ENCODE measurements around the gene IFI44L. TPM values are rescaled to one million over a fixed set of nuclear protein-coding genes. Genes with fewer than 3 reads are reported as not detected.

The IFI44L gene
- total RNA-seq, 8 experiments from 2014 or later, result 0.09 to 130 (median 28.3) TPM

GRCh38 chr1:78649628-78650027 lies 29.4 kb downstream of the IFI44L start, which contains the start of gene IFI44:
TSS of gene IFI44 (plus strand) at chr1:78649831. CDS start at chr1:78650196, 365 bp downstream.
- Histone ChIP-seq H3K27ac (no peak within 1 kb of the TSS), H3K4me3 (no peak within 1 kb of the TSS), H3K4me1 (replicated peaks in 1 of 2) (no peaks in the 10 kb centered on the region)
- in situ Hi-C loops (cut with MboI; ENCODE audit: low pct_unique_long_range_greater_than_20kb in 2 of 9, low sequenced_read_pairs in 9 of 9, unreplicated experiment in 9 of 9), result no loop called here
- ATAC-seq (replicated peaks in 6 of 8), result peak in 6 of 8 experiments; percentile 38 to 95 (median 70)

- peak in 3 of 8 experiments; percentile 8 to 36 (median 12) for ATAC-seq (replicated peaks in 6 of 8)
- in situ Hi-C loops (cut with MboI; ENCODE audit: low pct_unique_long_range_greater_than_20kb in 2 of 9, low sequenced_read_pairs in 9 of 9, unreplicated experiment in 9 of 9), result no loop called here
- H3K4me1 ChIP-seq (replicated peaks in 1 of 2), result no peaks in the 10 kb centered on the region
- no peak overlapping the region for H3K27ac ChIP-seq
- WGBS, 10 experiments, result 5 to 100% (median 72%) methylated on average over 1 to 6 of the region's 6 CpGs
- no peak overlapping the region for H3K4me3 ChIP-seq
Measured at GRCh38 chr1:78650114-78650660, 29.9 kb downstream of the IFI44L start.

DNA sequence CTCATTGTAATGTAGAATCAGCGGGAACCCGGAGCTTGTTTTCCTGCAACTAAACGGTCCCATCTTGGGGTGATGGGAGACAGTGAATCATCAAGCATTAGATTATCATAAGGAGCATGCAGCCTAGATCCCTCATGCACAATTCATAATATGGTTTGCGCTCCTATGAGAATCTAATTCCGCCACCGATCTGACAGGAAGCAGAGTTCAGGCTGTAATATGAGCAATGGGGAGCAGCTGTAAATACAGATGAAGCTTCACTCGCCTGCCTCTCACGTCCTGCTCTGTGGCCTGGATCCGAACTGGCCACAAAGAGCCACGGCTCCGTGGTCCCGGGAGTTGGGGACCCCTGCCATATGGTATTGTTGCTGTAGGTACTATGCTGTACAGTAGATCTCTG lies 31.0 kb downstream of the IFI44L start:
- WGBS, 10 experiments, result 0 to 100% (median 85%) methylated on average over 2 to 12 of the region's 12 CpGs; no CpG with 5 or more reads in 3 of the 10 experiments
- in situ Hi-C loops (cut with MboI; ENCODE audit: low pct_unique_long_range_greater_than_20kb in 2 of 9, low sequenced_read_pairs in 9 of 9, unreplicated experiment in 9 of 9), result no loop called here
- peak in 5 of 8 experiments; percentile 21 to 89 (median 70) for ATAC-seq (replicated peaks in 6 of 8)
- Histone ChIP-seq H3K4me1 (replicated peaks in 1 of 2) (no peaks in the 10 kb centered on the region), H3K4me3 (no peak overlapping the region), H3K27ac (no peak overlapping the region)

DNA sequence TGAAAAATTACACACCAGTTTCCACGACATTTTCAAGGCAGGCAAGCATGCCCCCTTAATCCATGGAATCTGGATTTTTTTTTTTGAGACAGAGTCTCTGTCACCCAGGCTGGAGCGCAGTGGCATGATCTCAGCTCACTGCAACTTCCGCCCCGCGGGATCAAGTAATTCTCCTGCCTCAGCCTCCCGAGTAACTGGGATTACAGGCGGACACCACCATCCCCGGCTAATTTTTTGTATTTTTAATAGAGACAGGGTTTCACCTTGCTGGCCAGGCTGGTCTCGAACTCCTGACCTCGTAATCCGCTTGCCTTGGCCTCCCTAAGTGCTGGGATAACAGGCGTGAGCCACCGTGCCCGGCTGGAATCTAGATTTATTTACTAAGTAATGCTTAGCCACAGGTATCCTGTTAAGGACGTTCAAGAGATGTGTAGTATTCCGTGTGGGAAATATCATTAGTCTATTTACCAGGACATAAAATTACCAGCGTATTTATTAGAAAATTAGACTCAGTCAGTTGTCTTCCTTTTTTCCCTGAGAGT lies 31.8 kb downstream of the IFI44L start:
- ATAC-seq (replicated peaks in 6 of 8), result no peak

DNA sequence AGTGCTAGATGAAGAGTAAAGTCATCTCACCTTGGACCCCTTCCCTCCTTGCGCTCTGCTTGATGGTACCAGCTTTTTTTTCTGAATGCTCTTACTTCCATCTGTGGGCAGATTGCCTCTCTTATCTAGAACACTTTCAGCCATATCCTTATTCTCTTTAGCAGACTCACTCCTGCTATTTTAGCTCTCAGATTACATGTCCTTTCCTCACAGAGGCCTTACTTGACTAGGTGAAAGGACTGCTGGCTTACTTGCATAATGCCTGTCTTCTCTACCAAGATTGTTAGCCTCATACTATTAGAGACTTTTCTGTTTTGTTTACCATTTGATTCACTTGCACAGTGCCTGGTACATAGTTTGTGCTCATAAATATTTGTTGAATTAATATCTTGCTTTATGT lies 38.7 kb downstream of the IFI44L start:
- no peak for ATAC-seq (replicated peaks in 6 of 8)
- 83 to 100% (median 100%) methylated on average over 1 of the region's 1 CpG; no CpG with 5 or more reads in 2 of the 10 experiments for WGBS, 10 experiments
- Histone ChIP-seq H3K4me1 (replicated peaks in 1 of 2) (no peaks in the 10 kb centered on the region), H3K27ac (no peak overlapping the region), H3K4me3 (no peak overlapping the region)
- in situ Hi-C loops (cut with MboI; ENCODE audit: low pct_unique_long_range_greater_than_20kb in 2 of 9, low sequenced_read_pairs in 9 of 9, unreplicated experiment in 9 of 9), result no loop called here

More for the DNA sequence above, 31.8 kb downstream of the IFI44L start:
- Histone ChIP-seq H3K4me3 (no peak overlapping the region), H3K27ac (no peak overlapping the region), H3K4me1 (replicated peaks in 1 of 2) (no peaks in the 10 kb centered on the region)
- WGBS, 10 experiments, result 65 to 98% (median 91%) methylated on average over 2 to 17 of the region's 17 CpGs
- in situ Hi-C loops (cut with MboI; ENCODE audit: low pct_unique_long_range_greater_than_20kb in 2 of 9, low sequenced_read_pairs in 9 of 9, unreplicated experiment in 9 of 9), result no loop called here

DNA sequence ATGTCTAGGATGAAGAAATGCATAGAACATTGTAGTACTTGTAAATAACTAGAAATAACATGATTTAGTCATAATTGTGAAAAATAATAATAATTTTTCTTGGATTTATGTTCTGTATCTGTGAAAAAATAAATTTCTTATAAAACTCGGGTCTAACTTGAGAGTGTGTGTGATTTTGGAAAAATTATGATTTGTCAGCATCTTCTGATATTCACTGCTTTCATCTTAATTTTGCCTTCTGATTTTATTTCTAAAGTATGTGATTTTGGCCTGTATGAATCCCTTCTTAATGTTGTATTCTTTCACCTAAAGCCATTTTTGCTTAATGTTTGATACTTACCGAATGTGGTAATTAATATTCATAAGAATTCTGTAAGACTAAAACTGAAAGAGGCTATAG lies 43.7 kb downstream of the IFI44L start:
- 50 to 94% (median 80%) methylated on average over 2 of the region's 2 CpGs for WGBS, 10 experiments
- no peak for ATAC-seq (replicated peaks in 6 of 8)
- Histone ChIP-seq H3K4me3 (no peak overlapping the region), H3K27ac (no peak overlapping the region), H3K4me1 (replicated peaks in 1 of 2) (no peaks in the 10 kb centered on the region)
- in situ Hi-C loops (cut with MboI; ENCODE audit: low pct_unique_long_range_greater_than_20kb in 2 of 9, low sequenced_read_pairs in 9 of 9, unreplicated experiment in 9 of 9), result no loop called here

DNA sequence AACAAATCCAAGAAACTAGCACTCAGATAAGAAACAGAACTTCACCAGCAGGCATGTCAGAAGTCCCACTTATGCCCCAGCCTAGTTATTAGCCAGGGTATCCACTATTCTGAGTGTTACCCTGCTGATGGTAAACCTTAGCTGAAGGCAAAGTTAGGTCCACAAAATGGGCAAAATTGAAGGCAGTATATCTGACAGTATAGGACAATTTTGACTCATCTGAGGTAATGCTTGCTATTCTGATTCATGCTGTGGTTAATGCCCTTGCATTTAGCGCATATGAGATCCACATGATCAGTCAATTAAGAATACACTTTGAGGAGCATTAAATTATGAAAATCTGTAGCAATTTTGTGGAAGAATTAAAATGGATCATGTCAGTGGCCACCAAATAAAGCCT lies 44.5 kb downstream of the IFI44L start:
- in situ Hi-C loops (cut with MboI; ENCODE audit: low pct_unique_long_range_greater_than_20kb in 2 of 9, low sequenced_read_pairs in 9 of 9, unreplicated experiment in 9 of 9), result no loop called here
- Histone ChIP-seq H3K27ac (no peak overlapping the region), H3K4me1 (replicated peaks in 1 of 2) (no peaks in the 10 kb centered on the region), H3K4me3 (no peak overlapping the region)
- ATAC-seq (replicated peaks in 6 of 8), result no peak
- 57 to 100% (median 100%) methylated on average over 1 of the region's 1 CpG; no CpG with 5 or more reads in 1 of the 10 experiments for WGBS, 10 experiments

- in situ Hi-C loops (cut with MboI; ENCODE audit: low pct_unique_long_range_greater_than_20kb in 2 of 9, low sequenced_read_pairs in 9 of 9, unreplicated experiment in 9 of 9), result no loop called here
Measured at GRCh38 chr1:78665809-78666208, 45.6 kb downstream of the IFI44L start.

GRCh38 chr1:78667939-78668338 lies 47.7 kb downstream of the IFI44L start:
- Histone ChIP-seq H3K27ac (no peak overlapping the region), H3K4me3 (no peak overlapping the region), H3K4me1 (replicated peaks in 1 of 2) (no peaks in the 10 kb centered on the region)
- in situ Hi-C loops (cut with MboI; ENCODE audit: low pct_unique_long_range_greater_than_20kb in 2 of 9, low sequenced_read_pairs in 9 of 9, unreplicated experiment in 9 of 9), result no loop called here
- no peak for ATAC-seq (replicated peaks in 6 of 8)
- WGBS, 10 experiments, result 67 to 100% (median 89%) methylated on average over 1 of the region's 1 CpG; no CpG with 5 or more reads in 2 of the 10 experiments

More at GRCh38 chr1:78665809-78666208, 45.6 kb downstream of the IFI44L start:
- ATAC-seq (replicated peaks in 6 of 8), result no peak
- H3K27ac ChIP-seq, result no peak overlapping the region
- H3K4me1 ChIP-seq (replicated peaks in 1 of 2), result no peaks in the 10 kb centered on the region
- H3K4me3 ChIP-seq, result no peak overlapping the region
- 40 to 100% (median 71%) methylated on average over 1 to 6 of the region's 6 CpGs; no CpG with 5 or more reads in 1 of the 10 experiments for WGBS, 10 experiments

DNA sequence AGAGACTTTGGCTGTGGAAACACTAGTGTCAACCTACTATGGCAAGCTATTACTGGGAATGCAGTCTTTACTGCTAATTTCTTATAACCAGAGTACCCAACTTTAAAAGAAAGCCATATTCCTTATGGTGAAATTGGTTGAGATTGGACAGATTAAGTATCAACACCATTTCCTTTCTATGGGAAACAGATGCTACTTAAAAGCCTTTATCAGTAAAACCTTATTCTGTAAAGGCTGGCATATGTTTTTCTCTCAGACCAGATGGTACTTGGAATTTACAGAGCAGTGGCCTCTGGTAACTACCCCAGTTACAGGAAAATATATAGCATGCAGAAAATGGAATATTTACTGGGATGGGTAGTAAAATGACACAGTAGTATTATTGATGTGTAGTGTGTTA lies 48.2 kb downstream of the IFI44L start:
- in situ Hi-C loops (cut with MboI; ENCODE audit: low pct_unique_long_range_greater_than_20kb in 2 of 9, low sequenced_read_pairs in 9 of 9, unreplicated experiment in 9 of 9), result no loop called here
- Histone ChIP-seq H3K27ac (no peak overlapping the region), H3K4me3 (no peak overlapping the region), H3K4me1 (replicated peaks in 1 of 2) (no peaks in the 10 kb centered on the region)
- no peak for ATAC-seq (replicated peaks in 6 of 8)

DNA sequence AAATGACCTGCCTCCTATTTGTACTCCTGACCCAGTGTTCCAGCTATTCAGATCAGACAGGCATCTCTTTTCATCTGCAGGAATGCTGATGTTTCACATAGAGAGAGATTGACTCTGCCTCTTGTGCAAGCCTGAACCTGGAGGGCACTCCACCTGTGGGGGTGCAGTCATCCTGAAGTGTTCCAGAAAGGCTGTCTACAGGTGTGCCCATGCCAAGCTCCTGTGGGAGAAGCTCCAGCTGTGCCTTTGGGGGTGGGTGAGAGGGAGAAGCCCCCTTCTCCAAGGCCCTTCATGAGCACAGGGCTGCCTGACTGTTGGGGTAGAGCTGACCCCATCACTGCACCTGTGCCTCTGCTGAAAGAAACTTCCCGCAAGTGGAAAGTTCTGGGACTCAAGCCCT lies 52.2 kb downstream of the IFI44L start:
- no peak for ATAC-seq (replicated peaks in 6 of 8)
- Histone ChIP-seq H3K27ac (no peak overlapping the region), H3K4me1 (replicated peaks in 1 of 2) (peaks cover 0 to 2% of the 10 kb centered on the region in 2 donors), H3K4me3 (no peak overlapping the region)
- in situ Hi-C loops (cut with MboI; ENCODE audit: low pct_unique_long_range_greater_than_20kb in 2 of 9, low sequenced_read_pairs in 9 of 9, unreplicated experiment in 9 of 9), result loop anchor here in 1 of 9 experiments (10.0 kb wide), 1 partner anchor 528 kb away; no protein-coding TSS in a partner anchor
- 13 to 100% (median 56%) methylated on average over 1 of the region's 1 CpG; no CpG with 5 or more reads in 7 of the 10 experiments for WGBS, 10 experiments

GRCh38 chr1:78673120-78673519 lies 52.9 kb downstream of the IFI44L start:
- peaks cover 0 to 2% of the 10 kb centered on the region in 2 donors for H3K4me1 ChIP-seq (replicated peaks in 1 of 2)
- no peak overlapping the region for H3K4me3 ChIP-seq
- ATAC-seq (replicated peaks in 6 of 8), result no peak
- in situ Hi-C loops (cut with MboI; ENCODE audit: low pct_unique_long_range_greater_than_20kb in 2 of 9, low sequenced_read_pairs in 9 of 9, unreplicated experiment in 9 of 9), result loop anchor here in 1 of 9 experiments (10.0 kb wide), 1 partner anchor 528 kb away; no protein-coding TSS in a partner anchor
- WGBS, 10 experiments, result 86 to 100% (median 92%) methylated on average over 1 to 5 of the region's 5 CpGs; no CpG with 5 or more reads in 4 of the 10 experiments
- H3K27ac ChIP-seq, result no peak overlapping the region

DNA sequence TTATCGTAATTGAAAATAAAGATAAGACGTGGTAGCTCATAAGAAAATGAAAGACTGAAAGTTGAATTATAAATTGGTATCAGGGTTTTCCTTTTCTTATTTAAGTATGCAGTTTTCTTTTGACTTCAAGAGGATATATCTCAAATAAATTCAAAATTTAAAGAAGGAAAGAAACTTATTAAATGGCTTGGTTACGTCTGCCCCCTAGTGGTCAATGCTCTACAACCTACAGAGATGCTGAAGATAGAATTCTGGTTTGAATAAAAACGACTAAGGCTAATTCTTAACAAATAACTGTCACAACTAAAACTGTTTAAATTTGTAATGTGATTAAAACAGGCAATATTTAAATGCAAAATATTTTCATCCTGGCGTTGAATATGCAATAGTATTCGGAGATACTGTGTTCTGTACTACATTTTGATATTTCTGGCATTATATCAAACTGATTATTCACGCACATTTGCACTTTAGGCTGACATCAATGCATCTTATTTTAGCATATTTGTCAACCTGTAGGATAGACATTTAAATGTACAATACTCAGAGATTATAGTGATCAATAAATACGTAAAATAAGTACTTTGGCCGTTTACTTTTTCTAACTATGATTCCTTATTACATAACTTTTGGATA lies 56.2 kb downstream of the IFI44L start:
- H3K27ac ChIP-seq, result no peak overlapping the region
- 20 to 61% (median 52%) methylated on average over 5 to 9 of the region's 9 CpGs for WGBS, 10 experiments
- in situ Hi-C loops (cut with MboI; ENCODE audit: low pct_unique_long_range_greater_than_20kb in 2 of 9, low sequenced_read_pairs in 9 of 9, unreplicated experiment in 9 of 9), result loop anchor here in 2 of 9 experiments (10.0 to 25.0 kb wide), 2 partner anchors 161 to 532 kb away; no protein-coding TSS in a partner anchor
- H3K4me1 ChIP-seq (replicated peaks in 1 of 2), result peaks cover 0 to 2% of the 10 kb centered on the region in 2 donors
- H3K4me3 ChIP-seq, result no peak overlapping the region
- peak in 4 of 8 experiments; percentile 45 to 80 (median 68) for ATAC-seq (replicated peaks in 6 of 8)
